Measurements from ENCODE around the gene TUFM.
"Not testable (repeated sequence)": the region's sequence is repeated elsewhere in the genome, so short reads cannot be mapped to it uniquely, and the experiment has no call there.

Gene TUFM

GRCh38 chr16:28820546-28820945, 25.6 kb downstream of the TUFM start:
- H3K27me3 ChIP-seq (replicated peaks in 2 of 5; ENCODE audit: control insufficient read depth in 4 of 5, insufficient read depth in 5 of 5, low read length in 4 of 5); H3K27ac ChIP-seq (ENCODE audit: insufficient read depth in 1 of 2, low read depth in 1 of 2, low read length in 2 of 2, poor library complexity in 1 of 2, severe bottlenecking in 2 of 2); DNase-seq; H3K4me3 ChIP-seq (ENCODE audit: control insufficient read depth in 1 of 7, extremely low read depth in 1 of 7, insufficient read depth in 4 of 7, low read depth in 2 of 7, low read length in 6 of 7); POLR2A ChIA-PET; H3K9me3 ChIP-seq (ENCODE audit: control extremely low read depth in 1 of 5, control insufficient read depth in 4 of 5, insufficient read depth in 2 of 5, low read depth in 1 of 5, low read length in 4 of 5): not testable (repeated sequence)
- Histone ChIP-seq H3K36me3 (ENCODE audit: control insufficient read depth in 4 of 4, insufficient read depth in 4 of 4, low read length in 3 of 4) (peaks cover 8 to 27% (median 15%) of the 10 kb centered on the region in 4 experiments), H3K4me1 (ENCODE audit: control extremely low read depth in 1 of 4, control insufficient read depth in 4 of 4, insufficient read depth in 4 of 4, low read length in 3 of 4) (peaks cover 11 to 21% (median 20%) of the 10 kb centered on the region in 4 experiments)
- WGBS (ENCODE audit: insufficient coverage) = 100% methylated on average over 5 of the region's 13 CpGs
- CTCF ChIA-PET = interaction anchor here (2.2 kb wide), 1 partner anchor 25 kb away, joined by 11 read pairs; the partner anchor contains the start of gene TUFM

DNA sequence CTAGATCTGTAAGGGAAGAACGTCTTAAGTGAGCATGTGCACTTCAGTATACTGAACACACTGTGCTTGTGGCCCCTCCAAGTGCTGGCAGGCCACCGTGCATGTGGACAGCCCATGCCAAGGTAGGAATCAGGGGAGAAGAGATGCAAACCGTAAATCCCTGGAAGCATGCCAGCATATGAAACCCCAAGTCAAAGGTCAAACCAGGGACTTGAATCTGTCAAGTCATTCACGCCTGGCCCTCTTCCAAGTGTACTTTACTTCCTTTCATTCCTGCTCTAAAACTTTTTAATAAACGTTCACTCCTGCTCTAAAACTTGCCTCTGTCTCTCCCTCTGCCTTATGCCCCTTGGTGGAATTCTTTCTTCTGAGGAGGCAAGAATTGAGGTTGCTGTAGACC, 26.1 kb downstream of the TUFM start:
- Histone ChIP-seq H3K9me3 (ENCODE audit: control extremely low read depth in 1 of 5, control insufficient read depth in 4 of 5, insufficient read depth in 2 of 5, low read depth in 1 of 5, low read length in 4 of 5) (peaks cover 0 to 7% (median 2%) of the 10 kb centered on the region in 5 experiments), H3K36me3 (ENCODE audit: control insufficient read depth in 4 of 4, insufficient read depth in 4 of 4, low read length in 3 of 4) (peaks cover 6 to 21% (median 11%) of the 10 kb centered on the region in 4 experiments), H3K27ac (ENCODE audit: insufficient read depth in 1 of 2, low read depth in 1 of 2, low read length in 2 of 2, poor library complexity in 1 of 2, severe bottlenecking in 2 of 2) (no peak overlapping the region), H3K4me3 (ENCODE audit: control insufficient read depth in 1 of 7, extremely low read depth in 1 of 7, insufficient read depth in 4 of 7, low read depth in 2 of 7, low read length in 6 of 7) (no peak overlapping the region), H3K27me3 (replicated peaks in 2 of 5; ENCODE audit: control insufficient read depth in 4 of 5, insufficient read depth in 5 of 5, low read length in 4 of 5) (no peaks in the 10 kb centered on the region), H3K4me1 (ENCODE audit: control extremely low read depth in 1 of 4, control insufficient read depth in 4 of 4, insufficient read depth in 4 of 4, low read length in 3 of 4) (peaks cover 8 to 15% (median 14%) of the 10 kb centered on the region in 4 experiments)
- ChIA-PET CTCF (interaction anchor here (1.4 kb wide), 1 partner anchor 8 kb away, joined by 4 read pairs; no protein-coding TSS in a partner anchor), POLR2A (no interaction called here)
- DNase-seq = peak; percentile 18 to 66 (median 64)
- WGBS (ENCODE audit: insufficient coverage) = 83% methylated on average over 5 of the region's 5 CpGs

- H3K4me1 ChIP-seq (ENCODE audit: control extremely low read depth in 1 of 4, control insufficient read depth in 4 of 4, insufficient read depth in 4 of 4, low read length in 3 of 4); POLR2A ChIA-PET; DNase-seq; H3K36me3 ChIP-seq (ENCODE audit: control insufficient read depth in 4 of 4, insufficient read depth in 4 of 4, low read length in 3 of 4); H3K27me3 ChIP-seq (replicated peaks in 2 of 5; ENCODE audit: control insufficient read depth in 4 of 5, insufficient read depth in 5 of 5, low read length in 4 of 5); H3K4me3 ChIP-seq (ENCODE audit: control insufficient read depth in 1 of 7, extremely low read depth in 1 of 7, insufficient read depth in 4 of 7, low read depth in 2 of 7, low read length in 6 of 7); H3K27ac ChIP-seq (ENCODE audit: insufficient read depth in 1 of 2, low read depth in 1 of 2, low read length in 2 of 2, poor library complexity in 1 of 2, severe bottlenecking in 2 of 2); H3K9me3 ChIP-seq (ENCODE audit: control extremely low read depth in 1 of 5, control insufficient read depth in 4 of 5, insufficient read depth in 2 of 5, low read depth in 1 of 5, low read length in 4 of 5); CTCF ChIA-PET: not testable (repeated sequence)
- WGBS (ENCODE audit: insufficient coverage) = no CpG with 5 or more reads among the region's 11 CpGs
These were observed 38.6 kb downstream of the TUFM start for GRCh38 chr16:28807445-28808120.

DNA sequence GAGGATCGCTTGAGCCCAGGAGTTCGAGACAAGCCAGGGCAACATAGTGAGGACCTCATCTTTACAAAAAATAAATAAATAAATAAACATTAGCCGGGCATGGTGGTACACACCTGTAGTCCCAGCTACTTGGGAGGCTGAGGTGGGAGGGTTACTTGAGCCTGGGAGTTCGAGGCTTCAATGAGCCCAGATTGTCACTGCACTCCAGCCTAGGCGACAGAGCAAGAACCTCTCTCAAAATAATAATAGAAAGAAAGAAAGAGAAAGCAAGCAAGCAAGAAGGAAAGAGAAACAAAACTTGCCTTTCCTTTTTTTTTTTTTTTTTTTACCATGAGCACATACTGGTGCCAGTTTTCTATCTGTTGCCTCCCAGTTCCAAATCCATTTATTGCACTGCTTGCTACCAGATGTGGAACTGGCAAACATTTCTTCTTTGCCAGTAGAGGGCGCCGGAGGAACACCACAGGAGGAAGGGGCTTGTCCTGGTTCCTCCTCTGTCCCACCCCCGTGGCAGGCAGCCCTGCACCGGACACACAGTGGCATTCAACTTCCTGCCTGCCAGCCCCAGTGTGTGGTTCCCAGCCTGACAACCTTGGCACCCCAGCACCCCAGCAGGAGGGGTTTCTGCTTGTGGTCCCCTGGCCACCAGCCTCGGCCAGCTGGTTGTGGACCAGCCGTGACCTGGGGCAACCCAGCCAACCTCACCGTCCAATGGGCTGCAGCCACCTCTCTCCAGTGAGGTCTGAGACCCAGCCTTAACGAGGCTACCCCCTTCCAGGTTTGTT, 43.7 kb downstream of the TUFM start:
- H3K36me3 ChIP-seq (ENCODE audit: control insufficient read depth in 4 of 4, insufficient read depth in 4 of 4, low read length in 3 of 4) = not testable (repeated sequence)
- peak overlapping the region in 2 of 7 experiments; percentile 6 to 28 for H3K4me3 ChIP-seq (ENCODE audit: control insufficient read depth in 1 of 7, extremely low read depth in 1 of 7, insufficient read depth in 4 of 7, low read depth in 2 of 7, low read length in 6 of 7)

More for the DNA sequence above, 43.7 kb downstream of the TUFM start:
- H3K27me3 ChIP-seq (replicated peaks in 2 of 5; ENCODE audit: control insufficient read depth in 4 of 5, insufficient read depth in 5 of 5, low read length in 4 of 5); H3K27ac ChIP-seq (ENCODE audit: insufficient read depth in 1 of 2, low read depth in 1 of 2, low read length in 2 of 2, poor library complexity in 1 of 2, severe bottlenecking in 2 of 2); POLR2A ChIA-PET; H3K4me1 ChIP-seq (ENCODE audit: control extremely low read depth in 1 of 4, control insufficient read depth in 4 of 4, insufficient read depth in 4 of 4, low read length in 3 of 4); H3K9me3 ChIP-seq (ENCODE audit: control extremely low read depth in 1 of 5, control insufficient read depth in 4 of 5, insufficient read depth in 2 of 5, low read depth in 1 of 5, low read length in 4 of 5); CTCF ChIA-PET: not testable (repeated sequence)
- no CpG with 5 or more reads among the region's 13 CpGs for WGBS (ENCODE audit: insufficient coverage)
- peak in 2 of 3 donors; percentile 89 to 94 for DNase-seq

Measured in common myeloid progenitor, CD34-positive (primary cell).